SK-N-SH treated with all-trans-retinoic acid at 6 μM for 48 hours (cell line): ENCODE results near the gene CFAP90.

ENCODE experiments used
- ARNTL ChIP-seq: fragments of 450-650 bp; formaldehyde crosslinking; IDR thresholded peaks from 2 replicates; pipeline ENCODE4 v1.5.0; 2020; ENCODE audit warnings: low read depth, mild to moderate bottlenecking, moderate library complexity, borderline replicate concordance
- BACH2 ChIP-seq: fragments of 250-450 bp; sonication (Bioruptor Pico); IDR thresholded peaks from 2 replicates; pipeline ENCODE4 v1.9.0; 2021; ENCODE audit warnings: mild to moderate bottlenecking, borderline replicate concordance
- CREB5 ChIP-seq: fragments of 250-450 bp; sonication (Bioruptor Pico); IDR thresholded peaks from 2 replicates; pipeline ENCODE4 v1.5.1; 2020; ENCODE audit warnings: low read depth, mild to moderate bottlenecking, moderate library complexity
- CSRNP3 ChIP-seq: fragments of 250-450 bp; sonication (Bioruptor Pico); IDR thresholded peaks from 2 replicates; pipeline ENCODE4 v1.5.1; 2021; ENCODE audit warnings: mild to moderate bottlenecking, moderate library complexity
- GLIS3 ChIP-seq: fragments of 250-450 bp; sonication (Bioruptor Pico); IDR thresholded peaks from 2 replicates; pipeline ENCODE4 v1.5.0; 2020; ENCODE audit warnings: mild to moderate bottlenecking, moderate library complexity
- OSR1 ChIP-seq: fragments of 250-450 bp; sonication (Bioruptor Pico); IDR thresholded peaks from 2 replicates; pipeline ENCODE4 v1.8.0; 2022; ENCODE audit warnings: moderate library complexity, mild to moderate bottlenecking, inconsistent platforms
- PATZ1 ChIP-seq: fragments of 250-450 bp; sonication (Bioruptor Pico); IDR thresholded peaks from 2 replicates; pipeline ENCODE4 v1.8.0; 2020; ENCODE audit warnings: mild to moderate bottlenecking, moderate library complexity, borderline replicate concordance
- PPARA ChIP-seq: fragments of 250-450 bp; sonication (Bioruptor Pico); IDR thresholded peaks from 2 replicates; pipeline ENCODE4 v1.5.0; 2020; ENCODE audit warnings: mild to moderate bottlenecking, borderline replicate concordance
- SNAI2 ChIP-seq: fragments of 250-450 bp; sonication (Bioruptor Pico); IDR thresholded peaks from 2 replicates; pipeline ENCODE4 v1.5.0; 2020; ENCODE audit warnings: mild to moderate bottlenecking, moderate library complexity
- TCF4 ChIP-seq: fragments of 250-450 bp; sonication (Bioruptor Pico); IDR thresholded peaks from 2 replicates; pipeline ENCODE4 v1.8.0; 2021; ENCODE audit warnings: mild to moderate bottlenecking, moderate library complexity, borderline replicate concordance
- TSHZ2 ChIP-seq: fragments of 250-450 bp; sonication (Bioruptor Pico); IDR thresholded peaks from 2 replicates; pipeline ENCODE4 v1.5.0; 2020; ENCODE audit warnings: mild to moderate bottlenecking, moderate library complexity
- ZFP30 ChIP-seq: fragments of 450-650 bp; formaldehyde crosslinking; IDR thresholded peaks from 2 replicates; pipeline ENCODE4 v1.5.0; 2022; ENCODE audit warnings: mild to moderate bottlenecking, moderate library complexity

- TF ChIP-seq GLIS3 (CRISPR knock-in tag) = no peak
- TF ChIP-seq CSRNP3 (CRISPR knock-in tag) = no peak
- no peak for TF ChIP-seq PPARA (CRISPR knock-in tag)
- no peak for TF ChIP-seq TSHZ2 (CRISPR knock-in tag)
- no peak for TF ChIP-seq OSR1 (CRISPR knock-in tag)
- no peak for TF ChIP-seq SNAI2
- no peak for TF ChIP-seq TCF4
- TF ChIP-seq ARNTL (CRISPR knock-in tag) = no peak
- no peak for TF ChIP-seq PATZ1 (CRISPR knock-in tag)
- no peak for TF ChIP-seq CREB5 (CRISPR knock-in tag)
- TF ChIP-seq ZFP30 = no peak
- no peak for TF ChIP-seq BACH2 (CRISPR knock-in tag)
Observed at GRCh38 chr5:7805379-7805778, 45.6 kb downstream of the CFAP90 start.
